GM12801 (cell line): ENCODE measurements around the gene INPP5D.

Experiments used
- CTCF ChIP-seq: IDR thresholded peaks from one replicate; pipeline ENCODE4 v1.5.1; 2011; ENCODE audit warnings: control low read depth; ENCODE audit not compliant: insufficient read length; ENCODE audit errors: extremely low read depth

INPP5D gene

GRCh38 chr2:233198026-233198425, 137.9 kb downstream of the INPP5D start:
- no peak for TF ChIP-seq CTCF

- TF ChIP-seq CTCF, result no peak
Measured at GRCh38 chr2:233199870-233200269, 139.7 kb downstream of the INPP5D start.

GRCh38 chr2:233201258-233202013, 141.3 kb downstream of the INPP5D start:
- no peak for TF ChIP-seq CTCF

- TF ChIP-seq CTCF, result no peak
Measured at GRCh38 chr2:233202531-233202944, 142.4 kb downstream of the INPP5D start.

GRCh38 chr2:233203060-233203459, 142.9 kb downstream of the INPP5D start:
- no peak for TF ChIP-seq CTCF

- TF ChIP-seq CTCF, result no peak
Measured at GRCh38 chr2:233204286-233204936, 144.3 kb downstream of the INPP5D start.

- no peak for TF ChIP-seq CTCF
Measured at GRCh38 chr2:233208382-233209116, 148.4 kb downstream of the INPP5D start.
